ENCODE results near the gene FHOD3.
A peak's percentile ranks its signal among the peaks of the same experiment; 100 is the strongest.

FHOD3 gene

GRCh38 chr18:36516726-36517125, 219.2 kb downstream of the FHOD3 start:
- in situ Hi-C loops (cut with MboI; ENCODE audit: low pct_unique_long_range_greater_than_20kb, low sequenced_read_pairs): no loop called here
- no peak for DNase-seq

- in situ Hi-C loops (cut with MboI; ENCODE audit: low pct_unique_long_range_greater_than_20kb, low sequenced_read_pairs): no loop called here
- no peak for DNase-seq
These were observed 221.3 kb downstream of the FHOD3 start for GRCh38 chr18:36518839-36519238.

DNA sequence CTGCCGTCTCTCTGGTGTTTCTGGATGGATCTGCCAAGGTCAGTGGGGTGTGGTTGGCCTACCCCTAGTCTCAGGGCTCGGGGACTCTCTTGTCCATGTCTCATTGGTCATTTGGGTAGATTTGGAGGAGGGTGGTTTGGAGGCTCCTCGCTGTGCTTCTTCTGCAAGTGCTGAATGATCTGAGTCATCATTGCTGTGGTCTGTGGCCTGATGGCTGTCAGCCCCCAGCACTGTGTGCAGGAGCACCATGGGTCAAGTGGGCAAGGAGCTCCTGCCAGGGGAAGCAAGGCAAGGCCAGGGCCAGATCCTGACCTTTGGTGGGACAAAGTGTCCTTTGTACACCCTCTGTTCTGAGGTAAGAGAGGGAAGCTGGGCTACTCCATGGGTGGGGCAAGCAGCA, 221.8 kb downstream of the FHOD3 start:
- no peak for DNase-seq
- in situ Hi-C loops (cut with MboI; ENCODE audit: low pct_unique_long_range_greater_than_20kb, low sequenced_read_pairs): no loop called here

GRCh38 chr18:36522509-36522908, 225.0 kb downstream of the FHOD3 start:
- in situ Hi-C loops (cut with MboI; ENCODE audit: low pct_unique_long_range_greater_than_20kb, low sequenced_read_pairs): no loop called here
- DNase-seq: no peak

DNA sequence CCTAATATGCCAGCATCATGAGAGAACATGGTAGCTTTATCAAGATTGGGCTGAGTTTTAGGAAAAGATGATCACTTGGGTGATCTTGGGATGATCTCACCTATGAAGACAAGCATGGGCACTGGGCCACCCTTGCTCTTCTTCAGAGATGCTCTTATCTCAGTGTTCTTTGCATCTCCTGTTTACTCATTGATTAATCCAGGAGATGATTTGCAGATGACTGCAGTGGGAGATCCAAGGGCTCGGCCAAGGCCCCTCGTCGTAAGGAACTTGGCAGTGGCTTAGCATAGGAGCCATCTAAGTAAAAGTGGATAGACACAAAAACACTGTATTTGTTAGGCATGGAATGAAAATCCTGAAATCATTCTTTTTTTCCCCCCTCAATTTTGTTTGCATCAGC, 228.4 kb downstream of the FHOD3 start:
- in situ Hi-C loops (cut with MboI; ENCODE audit: low pct_unique_long_range_greater_than_20kb, low sequenced_read_pairs): no loop called here
- DNase-seq: no peak

GRCh38 chr18:36526611-36527010, 229.1 kb downstream of the FHOD3 start:
- no peak for DNase-seq
- in situ Hi-C loops (cut with MboI; ENCODE audit: low pct_unique_long_range_greater_than_20kb, low sequenced_read_pairs): no loop called here

- in situ Hi-C loops (cut with MboI; ENCODE audit: low pct_unique_long_range_greater_than_20kb, low sequenced_read_pairs): no loop called here
These were observed 229.5 kb downstream of the FHOD3 start for GRCh38 chr18:36527051-36527450.

DNA sequence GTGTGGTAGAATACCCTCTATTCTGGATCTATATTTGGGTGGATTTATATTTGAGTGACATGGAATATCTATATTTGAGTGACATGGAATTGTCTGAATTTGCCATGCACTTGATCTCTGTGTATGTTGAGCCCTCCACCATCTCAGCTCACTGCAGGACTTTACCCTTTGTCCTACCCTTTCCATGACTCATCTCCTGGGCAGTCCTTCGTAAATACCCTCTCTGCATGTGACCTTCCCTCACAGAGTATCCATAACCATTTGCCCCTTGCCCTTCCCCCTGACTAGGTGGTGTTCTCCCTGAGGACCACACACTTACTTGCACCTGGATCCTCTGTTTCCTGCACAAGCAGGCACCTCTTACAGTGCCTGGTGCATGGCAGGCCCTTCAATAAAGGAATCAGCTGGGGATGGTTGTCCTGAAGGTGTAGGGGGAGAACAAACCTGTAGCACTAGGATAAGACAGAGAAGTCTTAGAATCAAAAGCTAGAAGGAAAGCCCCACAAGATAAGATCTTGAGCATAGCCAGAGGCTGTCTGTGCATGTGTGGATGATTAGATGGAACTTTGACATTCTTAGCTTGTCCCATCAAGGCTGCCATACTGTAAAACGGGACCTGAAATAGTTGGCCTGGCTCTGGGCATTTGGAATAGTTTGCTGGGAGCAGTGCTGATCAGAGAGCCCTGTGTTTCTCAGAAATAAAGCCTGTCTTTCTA, 230.4 kb downstream of the FHOD3 start:
- in situ Hi-C loops (cut with MboI; ENCODE audit: low pct_unique_long_range_greater_than_20kb, low sequenced_read_pairs): no loop called here
- no peak for DNase-seq

More at GRCh38 chr18:36527051-36527450, 229.5 kb downstream of the FHOD3 start:
- no peak for DNase-seq

DNA sequence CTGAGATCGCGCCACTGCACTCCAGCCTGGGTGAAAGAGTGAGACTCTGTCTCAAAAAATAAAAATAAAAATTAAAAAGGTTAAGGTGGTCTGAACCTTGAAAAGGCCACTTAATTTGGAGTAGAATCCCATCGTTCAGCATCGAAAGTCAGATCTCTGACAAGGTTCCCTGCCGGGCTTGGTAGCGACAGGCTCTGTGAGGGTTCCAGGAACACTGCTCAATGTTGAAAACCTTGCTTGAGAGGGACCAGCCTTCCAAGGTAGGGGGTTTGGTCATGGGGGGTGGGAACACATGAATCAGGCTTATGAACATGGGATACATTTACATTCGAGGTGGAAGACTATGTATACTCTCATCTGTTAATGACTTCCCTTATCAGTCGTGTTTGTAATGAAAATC, 232.2 kb downstream of the FHOD3 start:
- DNase-seq: no peak
- in situ Hi-C loops (cut with MboI; ENCODE audit: low pct_unique_long_range_greater_than_20kb, low sequenced_read_pairs): no loop called here

- DNase-seq: no peak
- in situ Hi-C loops (cut with MboI; ENCODE audit: low pct_unique_long_range_greater_than_20kb, low sequenced_read_pairs): no loop called here
These were observed 233.3 kb downstream of the FHOD3 start for GRCh38 chr18:36530676-36531405.

GRCh38 chr18:36531636-36532035, 234.1 kb downstream of the FHOD3 start:
- in situ Hi-C loops (cut with MboI; ENCODE audit: low pct_unique_long_range_greater_than_20kb, low sequenced_read_pairs): no loop called here

GRCh38 chr18:36532394-36532793, 234.9 kb downstream of the FHOD3 start:
- in situ Hi-C loops (cut with MboI; ENCODE audit: low pct_unique_long_range_greater_than_20kb, low sequenced_read_pairs): no loop called here
- DNase-seq: no peak

More at GRCh38 chr18:36531636-36532035, 234.1 kb downstream of the FHOD3 start:
- no peak for DNase-seq

DNA sequence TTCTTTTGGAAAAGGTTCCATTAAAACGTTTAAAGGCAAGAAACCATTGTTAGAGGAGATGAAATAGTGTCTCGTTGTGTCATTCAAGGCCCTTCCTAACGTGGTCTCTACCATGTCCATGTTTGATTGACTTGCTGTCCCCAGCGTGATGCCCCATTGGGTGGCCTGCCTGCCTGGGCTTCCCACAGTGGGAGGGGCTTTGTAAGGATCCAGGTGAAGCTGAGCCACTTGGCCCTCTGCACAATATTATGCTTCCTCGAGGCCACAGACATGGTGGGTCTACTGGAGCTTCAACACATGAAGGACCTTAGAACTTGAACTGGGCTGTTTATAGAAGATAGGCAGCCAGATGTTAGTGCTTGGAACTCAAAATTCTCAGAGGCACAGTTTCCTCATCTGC, 235.3 kb downstream of the FHOD3 start:
- no peak for DNase-seq
- in situ Hi-C loops (cut with MboI; ENCODE audit: low pct_unique_long_range_greater_than_20kb, low sequenced_read_pairs): no loop called here

GRCh38 chr18:36533446-36534153, 236.1 kb downstream of the FHOD3 start:
- in situ Hi-C loops (cut with MboI; ENCODE audit: low pct_unique_long_range_greater_than_20kb, low sequenced_read_pairs): no loop called here
- DNase-seq: no peak

- in situ Hi-C loops (cut with MboI; ENCODE audit: low pct_unique_long_range_greater_than_20kb, low sequenced_read_pairs): no loop called here
- DNase-seq: peak; percentile 2
These were observed 236.7 kb downstream of the FHOD3 start for GRCh38 chr18:36534154-36534688.

DNA sequence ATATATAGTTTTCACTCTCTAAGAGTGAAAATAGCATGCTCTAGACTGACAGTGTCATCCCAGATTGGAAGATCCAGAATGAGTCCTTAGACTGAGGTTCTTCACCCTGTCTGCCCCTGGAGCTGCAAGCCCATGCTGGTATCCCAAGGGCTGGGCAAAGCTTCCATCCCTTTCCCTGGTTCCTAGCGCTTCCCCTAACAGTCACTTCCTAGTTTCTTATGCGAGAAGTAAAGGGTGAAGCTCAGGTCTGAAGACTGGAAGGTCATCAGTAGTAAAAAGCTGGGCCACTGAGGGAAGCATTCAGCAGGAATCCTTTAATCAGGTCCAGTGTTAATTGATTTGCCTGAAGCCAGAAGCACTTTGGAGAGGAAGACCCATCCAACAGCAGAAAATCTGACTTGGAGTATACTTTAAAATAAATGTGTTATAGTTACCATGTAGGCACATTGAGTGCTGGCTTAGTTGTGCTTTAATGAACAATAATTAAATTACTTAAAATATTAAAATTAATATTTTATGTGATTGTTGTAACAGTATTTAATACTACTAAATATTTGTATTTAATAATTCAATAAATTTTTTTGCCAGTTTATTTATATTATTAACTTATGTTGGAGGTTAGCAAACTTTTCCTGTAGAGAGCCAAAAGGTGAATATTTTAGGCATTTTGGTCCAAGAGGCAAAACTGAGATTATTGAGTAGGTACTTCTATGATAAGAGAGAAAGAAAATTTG, 237.9 kb downstream of the FHOD3 start:
- in situ Hi-C loops (cut with MboI; ENCODE audit: low pct_unique_long_range_greater_than_20kb, low sequenced_read_pairs): no loop called here
- DNase-seq: no peak

DNA sequence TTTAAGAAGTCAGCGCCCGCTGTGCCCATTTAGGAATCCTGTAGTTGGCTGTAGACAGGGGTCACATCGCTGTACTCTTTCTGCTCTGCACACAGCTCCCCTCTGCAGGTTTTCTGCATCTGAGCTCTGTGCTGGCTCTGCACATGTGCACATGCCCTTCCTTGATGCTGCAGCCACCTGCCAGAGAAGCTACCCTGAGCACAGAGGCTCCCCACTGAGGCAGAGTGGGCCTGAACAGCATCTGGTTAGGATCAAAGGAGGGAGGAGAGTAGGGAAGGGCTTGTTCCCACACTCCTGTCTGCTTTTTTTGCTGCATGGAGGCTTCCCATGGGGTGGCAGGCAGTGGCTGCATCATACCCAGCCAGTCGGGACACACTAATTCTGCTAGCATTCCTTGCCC, 238.9 kb downstream of the FHOD3 start:
- in situ Hi-C loops (cut with MboI; ENCODE audit: low pct_unique_long_range_greater_than_20kb, low sequenced_read_pairs): no loop called here
- DNase-seq: no peak

DNA sequence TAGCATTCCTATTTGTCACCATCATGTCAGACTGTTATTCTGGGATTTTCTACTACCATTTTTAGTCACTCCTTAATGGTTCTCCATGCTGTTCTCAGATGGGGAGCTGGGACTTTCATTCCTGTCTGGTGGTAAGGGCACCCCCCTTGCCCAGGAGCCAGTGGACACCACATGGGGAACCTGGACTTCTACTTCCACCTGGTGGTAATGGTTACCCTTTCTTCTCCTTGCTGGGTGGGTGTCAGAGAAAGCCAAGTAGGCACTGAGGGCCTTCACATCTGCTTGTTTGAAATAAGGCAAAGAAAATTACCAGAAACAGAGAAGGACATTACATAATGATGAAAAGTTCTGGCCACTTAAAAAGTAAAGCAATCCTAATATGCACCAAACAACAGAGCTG, 239.8 kb downstream of the FHOD3 start:
- in situ Hi-C loops (cut with MboI; ENCODE audit: low pct_unique_long_range_greater_than_20kb, low sequenced_read_pairs): no loop called here

GRCh38 chr18:36539674-36540231, 242.2 kb downstream of the FHOD3 start:
- in situ Hi-C loops (cut with MboI; ENCODE audit: low pct_unique_long_range_greater_than_20kb, low sequenced_read_pairs): no loop called here
- DNase-seq: no peak

More for the DNA sequence above, 239.8 kb downstream of the FHOD3 start:
- no peak for DNase-seq

Data from KBM-7 (cell line).